T-helper 17 cell (primary cell): ENCODE data around the gene PLA2G2C. TPM values are rescaled to one million over a fixed set of nuclear protein-coding genes. Genes with fewer than 3 reads are reported as not detected.
"Not testable (repeated sequence)": the region's sequence is repeated elsewhere in the genome, so short reads cannot be mapped to it uniquely, and the experiment has no call there.

Experiments
- ATAC-seq: fragments of 150-1000 bp; cut with Tn5 transposase; 2 replicates; pipeline ENCODE4 v1.10.0; 2021; ENCODE audit warnings: mild to moderate bottlenecking, moderate library complexity
- DNase-seq, 3 donors: peaks; one replicate each; pipeline versions ENCODE4 v3.0.0 to v3.0.0-alpha.2; 2020 to 2021
- H3K9me3 ChIP-seq: one replicate; pipeline ENCODE4 v1.7.0; 2013; ENCODE audit warnings: low read length, mild to moderate bottlenecking; ENCODE audit not compliant: control insufficient read depth, poor library complexity, severe bottlenecking
- H3K27ac Mint-ChIP-seq: one replicate; pipeline ENCODE4 v1.8.0; 2022; ENCODE audit warnings: mild to moderate bottlenecking, moderate library complexity, mixed read lengths
- H3K27me3 Mint-ChIP-seq: one replicate; pipeline ENCODE4 v1.8.0; 2022; ENCODE audit warnings: mixed read lengths
- H3K36me3 Mint-ChIP-seq: one replicate; pipeline ENCODE4 v1.8.0; 2022; ENCODE audit warnings: low read depth, mixed read lengths
- H3K4me1 Mint-ChIP-seq: one replicate; pipeline ENCODE4 v1.8.0; 2022; ENCODE audit warnings: mild to moderate bottlenecking, mixed read lengths
- H3K4me3 Mint-ChIP-seq: one replicate; pipeline ENCODE4 v1.8.0; 2022; ENCODE audit warnings: mild to moderate bottlenecking, moderate library complexity, mixed read lengths
- total RNA-seq, 4 donors: library from RNA in 2 of 4; stranded (reverse) in 2 of 4; gene quantifications; one replicate each; pipeline ENCODE4 v1.2.3 and lab custom pipeline; 2022 to 2026

The PLA2G2C gene
- total RNA-seq, 2 donors from 2014 or later, result 0.25 TPM; not detected in 1

DNA sequence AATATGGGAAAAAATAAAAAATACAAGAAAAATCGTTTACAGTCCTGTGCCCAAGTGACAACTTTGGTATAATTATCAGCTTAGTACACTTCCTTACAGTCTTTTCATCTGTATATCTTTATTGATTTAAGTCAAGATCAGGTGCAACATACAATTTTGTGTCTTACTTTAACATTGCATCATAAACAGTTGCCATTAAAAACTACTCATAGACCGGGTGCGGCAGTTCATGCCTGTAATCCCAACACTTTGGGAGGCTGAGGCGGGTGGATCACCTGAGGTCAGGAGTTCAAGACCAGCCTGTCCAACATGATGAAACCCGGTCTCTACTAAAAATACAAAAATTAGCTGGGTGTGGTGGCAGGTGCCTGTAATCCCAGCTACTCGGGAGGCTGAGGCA, 32.7 kb upstream of the PLA2G2C start:
- not testable (repeated sequence) for H3K36me3 Mint-ChIP-seq, ATAC-seq, DNase-seq, H3K27ac Mint-ChIP-seq, H3K4me1 Mint-ChIP-seq, H3K4me3 Mint-ChIP-seq, H3K9me3 ChIP-seq
- H3K27me3 Mint-ChIP-seq, result peaks cover 78% of the 10 kb centered on the region

DNA sequence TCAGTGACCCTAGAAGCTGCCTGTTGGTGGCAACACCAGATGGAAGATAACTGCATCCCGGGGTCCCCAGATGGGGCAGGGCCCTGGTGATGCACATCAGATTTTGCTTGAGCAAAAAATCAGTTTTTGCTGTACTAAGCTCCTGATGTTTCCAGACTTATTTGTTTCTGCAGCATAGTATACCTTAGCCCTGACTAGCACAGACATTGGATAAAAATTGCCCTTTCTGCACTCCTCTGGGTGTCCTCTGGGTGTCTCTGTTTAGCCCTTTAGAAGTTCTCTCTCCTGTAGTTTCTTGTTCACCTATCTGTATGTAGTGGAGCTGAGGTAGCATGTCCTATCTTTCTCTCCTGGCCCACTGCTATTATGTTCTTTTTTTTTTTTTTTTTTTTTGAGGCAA, 30.3 kb upstream of the PLA2G2C start:
- H3K27me3 Mint-ChIP-seq, result peaks cover 62% of the 10 kb centered on the region
- no peaks in the 10 kb centered on the region for H3K36me3 Mint-ChIP-seq
- H3K4me1 Mint-ChIP-seq, result peaks cover 2% of the 10 kb centered on the region
- no peaks in the 10 kb centered on the region for H3K9me3 ChIP-seq
- DNase-seq, result no peak
- ATAC-seq, result peak; percentile 73
- no peak overlapping the region for H3K27ac Mint-ChIP-seq
- H3K4me3 Mint-ChIP-seq, result no peak overlapping the region

DNA sequence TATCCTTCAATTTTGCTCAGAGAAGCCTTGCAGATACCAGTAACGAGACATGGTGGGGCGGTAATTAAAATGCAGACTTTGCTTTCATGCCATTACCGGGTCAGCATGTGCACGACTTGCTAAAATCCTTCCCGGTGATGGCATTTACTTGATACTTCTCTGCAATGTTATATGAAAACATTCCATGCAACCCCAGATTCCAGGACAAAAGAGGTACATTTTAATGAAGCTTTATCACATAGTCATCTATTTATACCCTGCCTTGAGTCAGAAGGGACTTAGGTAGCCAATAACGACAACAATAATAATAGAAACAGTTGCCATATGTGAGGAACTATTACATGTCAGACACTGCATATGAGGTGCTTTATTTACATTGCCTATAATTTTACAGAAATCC, 29.4 kb upstream of the PLA2G2C start:
- peaks cover 60% of the 10 kb centered on the region for H3K27me3 Mint-ChIP-seq
- peaks cover 4% of the 10 kb centered on the region for H3K4me1 Mint-ChIP-seq

DNA sequence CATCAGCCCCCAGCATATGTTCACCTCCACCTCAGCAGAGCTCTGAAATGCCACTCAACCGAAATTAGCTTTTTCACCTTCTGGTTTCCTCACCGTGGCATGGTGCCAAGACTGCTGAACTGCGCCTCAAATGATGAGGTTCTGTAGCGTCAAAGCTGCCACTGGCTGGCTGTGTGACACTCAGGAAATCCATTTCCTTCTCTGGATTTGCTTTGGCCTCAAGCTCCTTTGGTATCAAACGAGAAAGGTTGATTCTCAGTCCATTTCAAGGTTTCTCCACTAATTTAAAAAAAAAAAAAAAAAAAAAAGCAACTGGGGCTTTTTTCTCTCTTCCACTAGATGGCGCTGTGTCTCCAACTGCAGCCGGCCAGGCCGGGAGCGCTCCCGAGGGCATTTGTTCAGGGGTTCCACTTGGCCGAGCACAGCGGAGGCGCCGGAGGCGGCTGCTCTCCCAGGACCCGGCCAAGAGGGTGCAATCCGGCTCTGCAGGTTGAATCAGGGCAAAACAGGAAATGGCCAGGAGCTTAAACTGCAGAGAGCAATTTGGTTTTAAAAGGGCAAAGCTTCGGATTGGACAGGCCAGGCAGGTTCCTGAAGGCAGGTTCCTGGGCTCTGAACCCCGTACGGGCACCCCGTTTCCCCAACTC, 26.5 kb upstream of the PLA2G2C start:
- H3K9me3 ChIP-seq, result no peaks in the 10 kb centered on the region
- DNase-seq (peak; percentile 22 to 31 (median 31)), ATAC-seq (peak; percentile 61)
- peaks cover 4% of the 10 kb centered on the region for H3K4me1 Mint-ChIP-seq
- H3K27me3 Mint-ChIP-seq, result peaks cover 58% of the 10 kb centered on the region
- H3K36me3 Mint-ChIP-seq, result peaks cover 2% of the 10 kb centered on the region
- H3K27ac Mint-ChIP-seq, result no peak overlapping the region
- H3K4me3 Mint-ChIP-seq, result peak overlapping the region; percentile 59

More for the DNA sequence above, 29.4 kb upstream of the PLA2G2C start:
- Mint-ChIP-seq H3K36me3 (peaks cover 1% of the 10 kb centered on the region), H3K27ac (no peak overlapping the region), H3K4me3 (no peak overlapping the region)
- no peaks in the 10 kb centered on the region for H3K9me3 ChIP-seq
- DNase-seq, result no peak
- ATAC-seq, result no peak

DNA sequence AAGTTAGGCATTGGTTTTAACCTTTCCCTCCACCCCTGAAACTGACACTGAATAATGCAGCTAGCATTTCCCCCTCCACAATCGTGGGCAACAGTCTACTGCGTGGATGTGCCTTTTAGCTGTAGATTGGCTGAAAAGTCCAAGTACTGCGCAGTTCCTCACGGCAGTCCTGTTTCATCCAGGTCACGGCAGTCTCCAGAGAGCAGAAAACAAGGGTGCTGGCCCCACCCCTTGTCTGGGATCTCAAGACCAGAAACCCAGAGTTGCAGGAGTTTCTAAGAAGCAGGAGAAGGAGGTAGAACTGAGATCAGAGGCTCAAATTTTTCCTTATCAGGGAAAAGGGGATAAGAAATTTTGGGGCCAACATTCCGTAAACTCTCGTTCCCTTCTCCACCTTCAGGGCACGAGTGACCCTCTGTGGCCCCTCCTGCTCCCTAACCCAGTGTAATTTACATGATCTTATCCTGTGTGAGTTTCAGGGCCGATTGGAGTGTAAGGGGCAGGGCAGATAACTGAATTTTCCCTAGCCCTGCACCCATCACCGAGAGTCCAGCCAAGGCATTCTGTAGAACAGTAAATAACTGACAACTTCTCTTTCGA, 25.9 kb upstream of the PLA2G2C start:
- H3K36me3 Mint-ChIP-seq, result peaks cover 2% of the 10 kb centered on the region
- H3K27me3 Mint-ChIP-seq, result peaks cover 60% of the 10 kb centered on the region
- no peak for DNase-seq
- no peak overlapping the region for H3K4me3 Mint-ChIP-seq
- H3K27ac Mint-ChIP-seq, result no peak overlapping the region
- peaks cover 4% of the 10 kb centered on the region for H3K4me1 Mint-ChIP-seq
- H3K9me3 ChIP-seq, result no peaks in the 10 kb centered on the region
- ATAC-seq, result no peak

DNA sequence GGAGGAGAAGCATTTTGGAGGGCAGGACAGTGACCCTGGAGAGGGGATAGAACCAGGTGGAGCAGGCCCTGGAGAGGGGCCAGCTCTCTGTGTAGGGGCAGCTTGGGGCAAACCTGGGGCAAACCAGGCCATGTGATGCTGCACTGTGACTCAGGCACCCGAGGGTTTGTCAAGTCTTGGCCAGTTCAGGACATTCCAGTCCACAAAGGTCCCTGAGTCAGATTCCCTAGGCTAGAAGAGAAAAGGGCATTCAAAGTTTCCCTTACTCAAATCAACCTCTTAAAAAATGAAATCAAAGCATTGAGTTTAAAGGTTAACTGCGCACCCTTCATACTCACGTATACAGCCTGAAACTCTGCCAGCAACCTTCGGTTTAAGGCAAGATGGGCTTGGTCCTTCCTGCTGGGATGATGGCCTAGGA, 25.2 kb upstream of the PLA2G2C start:
- no peak for DNase-seq
- no peak overlapping the region for H3K27ac Mint-ChIP-seq
- H3K36me3 Mint-ChIP-seq, result peaks cover 2% of the 10 kb centered on the region
- no peaks in the 10 kb centered on the region for H3K9me3 ChIP-seq
- H3K4me3 Mint-ChIP-seq, result no peak overlapping the region
- peaks cover 4% of the 10 kb centered on the region for H3K4me1 Mint-ChIP-seq
- ATAC-seq, result no peak
- peaks cover 60% of the 10 kb centered on the region for H3K27me3 Mint-ChIP-seq

DNA sequence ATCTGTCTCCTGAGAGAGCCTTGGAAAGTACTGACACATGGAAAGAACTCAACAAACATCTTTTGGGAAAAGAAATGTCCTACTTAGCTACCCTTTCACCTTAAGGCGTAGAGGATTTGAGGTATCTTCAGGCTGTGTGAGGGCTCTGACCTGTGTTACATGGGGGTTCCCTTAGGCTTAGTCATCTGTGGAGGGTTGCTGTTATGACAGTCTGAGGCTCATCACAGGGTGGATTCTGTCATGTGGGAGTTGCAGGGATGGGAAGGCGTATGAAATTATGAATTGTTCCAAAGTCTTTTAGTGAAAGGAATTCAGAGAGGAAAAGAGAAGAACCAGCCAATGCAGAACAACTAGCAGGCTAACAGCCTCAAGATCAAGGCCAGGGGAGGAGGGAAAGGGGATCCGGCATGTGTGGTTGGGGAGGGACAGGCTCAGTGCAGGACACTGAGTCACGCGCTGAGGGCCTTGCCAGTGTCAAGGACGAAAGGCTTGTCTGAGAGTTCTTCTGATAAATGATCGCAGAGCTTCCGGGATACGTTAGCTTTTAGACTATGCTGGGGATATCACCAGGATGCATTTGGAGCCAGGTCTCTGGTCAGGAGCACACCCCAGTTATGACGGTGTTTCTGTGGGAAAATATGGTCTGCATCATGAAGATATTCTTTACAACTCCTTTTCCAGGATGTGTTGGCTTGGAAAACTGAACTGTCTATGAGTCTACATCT, 24.6 kb upstream of the PLA2G2C start:
- H3K4me1 Mint-ChIP-seq, result peaks cover 4% of the 10 kb centered on the region
- H3K4me3 Mint-ChIP-seq, result no peak overlapping the region
- peak overlapping the region; percentile 43 for H3K27ac Mint-ChIP-seq

DNA sequence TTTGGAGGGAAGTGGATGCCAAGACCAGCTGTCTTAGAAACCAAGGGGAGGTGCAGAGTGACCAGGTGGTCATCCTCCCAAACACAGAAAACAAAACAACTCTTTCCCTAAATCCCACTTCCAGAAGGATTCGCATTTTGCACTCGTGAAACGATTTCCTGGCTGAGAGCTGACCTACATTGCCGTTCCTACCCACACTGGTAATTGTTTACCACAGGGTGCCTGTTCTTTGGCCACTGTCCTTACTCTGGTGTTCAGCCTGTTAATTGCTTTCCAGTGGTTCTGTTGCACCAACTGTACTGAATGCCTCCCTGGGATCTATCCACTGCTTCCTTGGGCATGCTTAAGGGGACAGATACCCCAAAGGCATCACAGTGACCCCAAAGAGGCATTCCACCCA, 23.2 kb upstream of the PLA2G2C start:
- Mint-ChIP-seq H3K27me3 (peaks cover 43% of the 10 kb centered on the region), H3K4me3 (no peak overlapping the region), H3K4me1 (peaks cover 4% of the 10 kb centered on the region), H3K36me3 (peaks cover 2% of the 10 kb centered on the region), H3K27ac (no peak overlapping the region)
- H3K9me3 ChIP-seq, result no peaks in the 10 kb centered on the region
- DNase-seq, result no peak
- ATAC-seq, result no peak

More for the DNA sequence above, 24.6 kb upstream of the PLA2G2C start:
- DNase-seq (no peak), ATAC-seq (no peak)
- Mint-ChIP-seq H3K36me3 (peaks cover 2% of the 10 kb centered on the region), H3K27me3 (peaks cover 54% of the 10 kb centered on the region)
- H3K9me3 ChIP-seq, result no peaks in the 10 kb centered on the region

DNA sequence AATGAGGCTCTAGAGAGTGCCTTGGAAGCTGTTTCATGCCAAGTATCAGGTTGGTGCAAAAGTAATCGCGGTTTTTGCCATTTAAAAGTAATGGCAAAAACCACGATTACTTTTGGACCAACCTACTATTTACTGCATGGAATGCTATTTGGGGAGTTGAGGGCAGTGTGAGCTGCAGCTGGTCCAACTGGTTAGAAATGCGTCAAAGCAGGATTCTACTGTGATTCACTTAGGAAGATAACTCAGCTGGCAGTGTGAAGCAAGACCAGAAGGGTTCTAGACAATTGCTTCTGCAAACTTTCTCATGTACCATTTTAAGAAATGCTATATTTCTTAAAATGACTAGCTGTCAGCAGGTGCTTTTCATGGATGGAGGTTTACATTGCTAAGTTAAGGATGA, 21.2 kb upstream of the PLA2G2C start:
- H3K4me3 Mint-ChIP-seq, result no peak overlapping the region
- no peak overlapping the region for H3K27ac Mint-ChIP-seq
- peaks cover 50% of the 10 kb centered on the region for H3K27me3 Mint-ChIP-seq
- no peak for ATAC-seq
- DNase-seq, result no peak
- no peaks in the 10 kb centered on the region for H3K9me3 ChIP-seq
- H3K4me1 Mint-ChIP-seq, result peaks cover 2% of the 10 kb centered on the region
- H3K36me3 Mint-ChIP-seq, result peaks cover 2% of the 10 kb centered on the region

DNA sequence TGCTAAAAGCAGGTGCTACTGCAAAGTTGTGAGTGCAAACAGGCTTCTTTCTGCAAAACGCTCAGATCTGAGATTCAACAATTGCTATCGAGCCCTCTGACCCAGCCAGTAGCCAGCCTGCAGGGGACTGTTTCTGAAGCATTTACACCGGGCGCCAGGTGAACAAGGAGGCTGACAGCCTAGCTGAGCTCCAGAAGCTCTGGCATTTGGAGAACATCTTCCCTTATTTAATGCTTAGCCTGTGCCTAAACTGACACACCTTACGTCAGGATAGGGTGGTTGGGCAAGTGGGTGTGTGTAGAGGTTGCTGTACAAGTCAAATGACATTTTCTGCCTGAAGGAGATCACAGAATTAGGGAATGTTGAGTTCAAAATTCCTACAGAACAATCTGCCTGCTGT, 15.8 kb upstream of the PLA2G2C start:
- H3K4me3 Mint-ChIP-seq, result no peak overlapping the region
- no peaks in the 10 kb centered on the region for H3K36me3 Mint-ChIP-seq
- no peak for ATAC-seq
- H3K4me1 Mint-ChIP-seq, result no peaks in the 10 kb centered on the region
- no peak overlapping the region for H3K27ac Mint-ChIP-seq
- peaks cover 43% of the 10 kb centered on the region for H3K27me3 Mint-ChIP-seq
- no peaks in the 10 kb centered on the region for H3K9me3 ChIP-seq
- DNase-seq, result no peak

DNA sequence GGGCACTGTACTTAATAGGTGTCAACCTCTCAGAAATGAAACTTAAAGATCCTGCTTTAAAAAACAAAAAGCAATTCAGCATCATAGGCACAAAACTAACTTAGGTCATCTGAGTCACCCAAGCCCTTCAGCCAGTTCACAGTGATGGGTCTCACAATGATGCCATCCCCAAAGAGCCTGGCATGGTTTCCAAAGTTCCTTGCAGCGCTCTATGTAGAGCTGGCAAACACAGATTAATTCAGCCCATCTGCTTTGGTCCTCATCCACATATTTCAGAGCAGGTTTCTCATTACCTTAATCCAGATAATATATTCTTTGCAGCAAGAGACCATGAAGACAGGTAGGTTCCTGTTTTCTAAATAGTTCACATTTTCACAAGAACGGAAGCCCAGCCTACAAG, 14.6 kb upstream of the PLA2G2C start:
- Mint-ChIP-seq H3K36me3 (no peaks in the 10 kb centered on the region), H3K27me3 (peaks cover 48% of the 10 kb centered on the region), H3K4me1 (no peaks in the 10 kb centered on the region), H3K27ac (no peak overlapping the region), H3K4me3 (no peak overlapping the region)
- DNase-seq (no peak), ATAC-seq (no peak)
- H3K9me3 ChIP-seq, result no peaks in the 10 kb centered on the region

DNA sequence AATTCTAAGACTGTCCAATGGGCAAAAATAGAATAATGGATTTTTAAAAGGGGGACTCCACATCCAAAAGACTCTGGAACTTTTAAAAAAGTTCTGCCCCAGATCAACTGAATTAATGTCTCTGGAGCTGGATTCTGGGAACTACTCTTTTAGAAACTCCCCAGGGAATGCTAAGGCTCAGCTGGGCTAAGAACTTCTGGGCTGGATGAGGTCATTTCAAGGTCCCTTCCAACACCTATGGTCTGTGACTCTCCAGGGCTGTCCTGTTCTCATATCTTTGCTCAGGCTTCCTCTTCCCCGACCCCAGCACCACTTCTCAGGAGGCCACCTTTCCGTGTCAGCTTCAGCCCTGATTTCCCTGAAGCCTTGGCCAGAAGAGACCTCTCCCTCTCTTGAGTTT, 13.5 kb upstream of the PLA2G2C start:
- Mint-ChIP-seq H3K4me3 (no peak overlapping the region), H3K4me1 (peaks cover 4% of the 10 kb centered on the region), H3K36me3 (peaks cover 2% of the 10 kb centered on the region), H3K27ac (no peak overlapping the region), H3K27me3 (peaks cover 54% of the 10 kb centered on the region)
- DNase-seq (no peak), ATAC-seq (no peak)
- no peaks in the 10 kb centered on the region for H3K9me3 ChIP-seq

DNA sequence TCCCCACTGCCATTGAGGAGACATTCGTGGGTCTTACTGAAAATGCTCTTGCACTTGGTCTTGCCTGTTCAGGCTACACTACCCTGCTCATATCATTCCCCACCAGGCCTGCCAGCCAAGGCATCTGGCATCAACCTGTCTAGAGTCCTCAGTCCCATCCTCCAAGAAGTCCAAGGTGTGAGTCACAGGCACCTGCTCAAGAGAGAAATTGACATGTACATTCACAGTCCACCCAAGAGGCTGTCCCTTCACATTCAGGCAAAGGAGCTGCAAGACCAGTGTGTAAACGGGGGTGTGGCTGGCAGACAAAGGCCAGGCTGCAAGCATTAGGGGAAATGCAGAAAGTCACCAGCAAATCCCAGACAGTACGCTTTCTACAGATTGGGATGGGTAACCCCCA, 13.1 kb upstream of the PLA2G2C start:
- ATAC-seq (no peak), DNase-seq (no peak)
- Mint-ChIP-seq H3K4me1 (peaks cover 4% of the 10 kb centered on the region), H3K27ac (no peak overlapping the region), H3K4me3 (no peak overlapping the region), H3K36me3 (peaks cover 2% of the 10 kb centered on the region), H3K27me3 (peaks cover 51% of the 10 kb centered on the region)
- H3K9me3 ChIP-seq, result no peaks in the 10 kb centered on the region
